HFF-Myc (cell line): Measurements from ENCODE around the gene EXOC2.
"Not testable (repeated sequence)": the region's sequence is repeated elsewhere in the genome, so short reads cannot be mapped to it uniquely, and the experiment has no call there.

Experiments used
- DNase-seq: peaks from one replicate; pipeline ENCODE4 v3.0.0-alpha.2; 2011; ENCODE audit warnings: low read depth; ENCODE audit errors: extremely low read depth
- H3K4me3 ChIP-seq: replicated peaks from 2 replicates; pipeline ENCODE4 v1.5.1; 2011; ENCODE audit warnings: low read depth, mild to moderate bottlenecking, control low read depth, low read length
- TF ChIP-seq, protein P1 (sequence below): IDR thresholded peaks from 2 replicates; pipeline ENCODE4 v1.5.1; 2012; ENCODE audit warnings: mild to moderate bottlenecking, low read depth, low read length, control low read depth; ENCODE audit errors: missing control alignments

EXOC2 gene

DNA sequence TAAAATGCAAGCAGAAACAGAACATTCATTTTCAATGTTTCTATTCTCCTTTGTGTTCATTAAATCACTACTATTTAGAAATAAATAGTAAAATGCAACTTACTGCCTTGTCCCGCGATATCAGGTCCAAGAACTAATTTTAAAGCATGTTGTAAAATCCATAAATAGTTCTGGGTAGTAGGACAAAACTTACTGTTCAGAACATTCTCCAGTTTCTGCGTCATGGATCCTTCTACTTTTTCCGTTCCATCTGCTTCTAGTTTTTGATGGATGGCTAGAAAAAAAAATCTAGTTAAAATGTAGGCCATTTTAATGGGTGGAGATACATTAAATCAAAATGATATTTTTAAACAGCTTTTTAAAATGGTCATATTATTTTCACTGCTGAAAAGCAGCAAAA is 83.0 kb downstream of the EXOC2 start:
- TF ChIP-seq, protein P1, sequence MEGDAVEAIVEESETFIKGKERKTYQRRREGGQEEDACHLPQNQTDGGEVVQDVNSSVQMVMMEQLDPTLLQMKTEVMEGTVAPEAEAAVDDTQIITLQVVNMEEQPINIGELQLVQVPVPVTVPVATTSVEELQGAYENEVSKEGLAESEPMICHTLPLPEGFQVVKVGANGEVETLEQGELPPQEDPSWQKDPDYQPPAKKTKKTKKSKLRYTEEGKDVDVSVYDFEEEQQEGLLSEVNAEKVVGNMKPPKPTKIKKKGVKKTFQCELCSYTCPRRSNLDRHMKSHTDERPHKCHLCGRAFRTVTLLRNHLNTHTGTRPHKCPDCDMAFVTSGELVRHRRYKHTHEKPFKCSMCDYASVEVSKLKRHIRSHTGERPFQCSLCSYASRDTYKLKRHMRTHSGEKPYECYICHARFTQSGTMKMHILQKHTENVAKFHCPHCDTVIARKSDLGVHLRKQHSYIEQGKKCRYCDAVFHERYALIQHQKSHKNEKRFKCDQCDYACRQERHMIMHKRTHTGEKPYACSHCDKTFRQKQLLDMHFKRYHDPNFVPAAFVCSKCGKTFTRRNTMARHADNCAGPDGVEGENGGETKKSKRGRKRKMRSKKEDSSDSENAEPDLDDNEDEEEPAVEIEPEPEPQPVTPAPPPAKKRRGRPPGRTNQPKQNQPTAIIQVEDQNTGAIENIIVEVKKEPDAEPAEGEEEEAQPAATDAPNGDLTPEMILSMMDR, result no peak
- DNase-seq, result no peak
- H3K4me3 ChIP-seq, result no peak overlapping the region

GRCh38 chr6:606829-607379 is 86.0 kb downstream of the EXOC2 start:
- DNase-seq, result no peak
- no peak overlapping the region for H3K4me3 ChIP-seq
- TF ChIP-seq, protein P1, result no peak

- H3K4me3 ChIP-seq, result not testable (repeated sequence)
Observed at GRCh38 chr6:605895-606294, 87.0 kb downstream of the EXOC2 start.

DNA sequence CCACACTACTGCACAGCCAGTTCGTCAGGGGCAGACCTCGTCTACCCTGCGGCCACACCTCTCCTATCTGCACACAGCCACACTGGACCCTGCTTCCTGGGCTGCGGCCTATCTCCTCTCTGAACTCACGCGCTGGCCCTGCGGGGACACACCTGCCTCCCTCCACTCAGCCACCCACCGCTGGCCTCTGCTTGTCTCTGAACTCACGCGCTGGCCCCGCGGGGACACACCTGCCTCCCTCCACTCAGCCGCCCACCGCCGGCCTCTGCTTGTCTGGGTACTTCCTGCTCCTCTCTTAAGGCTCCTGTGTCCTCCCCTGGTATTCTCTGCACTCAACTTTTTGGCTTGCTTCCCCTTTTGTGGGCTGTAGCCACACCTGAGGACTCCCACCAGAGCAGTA is 88.4 kb downstream of the EXOC2 start:
- no peak overlapping the region for H3K4me3 ChIP-seq
- TF ChIP-seq, protein P1, result no peak
- no peak for DNase-seq

More at GRCh38 chr6:605895-606294, 87.0 kb downstream of the EXOC2 start:
- not testable (repeated sequence) for DNase-seq

GRCh38 chr6:603265-603664 is 89.7 kb downstream of the EXOC2 start:
- TF ChIP-seq, protein P1, result no peak
- DNase-seq, result no peak
- no peak overlapping the region for H3K4me3 ChIP-seq

DNA sequence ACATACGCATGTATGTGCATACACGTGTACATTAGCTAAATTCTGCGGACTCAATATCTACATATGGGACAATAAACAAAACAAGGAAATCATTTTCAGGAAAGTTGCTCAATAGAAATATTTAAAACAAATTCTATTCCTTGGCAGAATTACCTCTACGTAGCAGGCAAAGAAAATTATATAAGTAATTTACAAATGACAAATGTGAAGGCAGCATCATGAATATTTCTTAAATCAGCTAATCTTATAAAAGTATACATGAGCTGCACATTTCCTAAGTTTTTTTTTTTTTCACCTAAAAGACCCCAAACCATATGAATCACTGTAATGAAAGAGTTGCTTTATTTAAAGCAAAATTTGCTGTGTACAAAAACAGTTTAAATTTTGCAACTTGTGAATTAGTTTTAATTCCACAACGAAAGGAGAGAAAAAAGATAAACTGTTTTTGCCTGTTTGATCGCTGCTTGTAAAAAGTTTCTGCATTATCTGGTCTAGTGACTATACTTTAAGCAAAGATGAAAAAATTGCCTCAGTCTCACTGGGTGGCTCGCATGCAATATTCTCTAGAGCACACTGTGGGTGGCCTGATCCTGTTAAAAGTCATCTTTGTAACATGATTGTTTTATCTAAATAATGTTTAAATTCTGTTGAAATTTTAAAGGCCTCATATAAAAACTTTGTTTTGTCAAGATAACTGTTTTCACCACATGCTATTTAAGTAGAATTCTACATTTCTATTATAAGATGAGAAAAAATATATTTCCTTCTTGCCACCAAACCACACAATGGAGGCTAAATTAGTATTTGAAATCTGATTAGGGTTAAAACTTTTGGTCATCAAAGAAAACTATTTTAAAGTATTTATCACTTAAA is 93.1 kb downstream of the EXOC2 start:
- DNase-seq, result no peak
- TF ChIP-seq, protein P1, result no peak
- no peak overlapping the region for H3K4me3 ChIP-seq

- TF ChIP-seq, protein P1, result no peak
- H3K4me3 ChIP-seq, result no peak overlapping the region
- no peak for DNase-seq
Observed at GRCh38 chr6:593907-594212, 99.1 kb downstream of the EXOC2 start.
